ENCODE measurements around the gene SRRM1. TPM values are rescaled to one million over a fixed set of nuclear protein-coding genes. Genes with fewer than 3 reads are reported as not detected.

SRRM1 gene, protein sequence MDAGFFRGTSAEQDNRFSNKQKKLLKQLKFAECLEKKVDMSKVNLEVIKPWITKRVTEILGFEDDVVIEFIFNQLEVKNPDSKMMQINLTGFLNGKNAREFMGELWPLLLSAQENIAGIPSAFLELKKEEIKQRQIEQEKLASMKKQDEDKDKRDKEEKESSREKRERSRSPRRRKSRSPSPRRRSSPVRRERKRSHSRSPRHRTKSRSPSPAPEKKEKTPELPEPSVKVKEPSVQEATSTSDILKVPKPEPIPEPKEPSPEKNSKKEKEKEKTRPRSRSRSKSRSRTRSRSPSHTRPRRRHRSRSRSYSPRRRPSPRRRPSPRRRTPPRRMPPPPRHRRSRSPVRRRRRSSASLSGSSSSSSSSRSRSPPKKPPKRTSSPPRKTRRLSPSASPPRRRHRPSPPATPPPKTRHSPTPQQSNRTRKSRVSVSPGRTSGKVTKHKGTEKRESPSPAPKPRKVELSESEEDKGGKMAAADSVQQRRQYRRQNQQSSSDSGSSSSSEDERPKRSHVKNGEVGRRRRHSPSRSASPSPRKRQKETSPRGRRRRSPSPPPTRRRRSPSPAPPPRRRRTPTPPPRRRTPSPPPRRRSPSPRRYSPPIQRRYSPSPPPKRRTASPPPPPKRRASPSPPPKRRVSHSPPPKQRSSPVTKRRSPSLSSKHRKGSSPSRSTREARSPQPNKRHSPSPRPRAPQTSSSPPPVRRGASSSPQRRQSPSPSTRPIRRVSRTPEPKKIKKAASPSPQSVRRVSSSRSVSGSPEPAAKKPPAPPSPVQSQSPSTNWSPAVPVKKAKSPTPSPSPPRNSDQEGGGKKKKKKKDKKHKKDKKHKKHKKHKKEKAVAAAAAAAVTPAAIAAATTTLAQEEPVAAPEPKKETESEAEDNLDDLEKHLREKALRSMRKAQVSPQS
- 50.4 TPM for total RNA-seq
- long read RNA-seq, full-length matches to known transcripts = 11 of 51 reads
- long read RNA-seq, partial matches to known transcripts = 19 of 51 reads
- long read RNA-seq, other reads (novel, unspliced or antisense) = 21 of 51 reads

- ATAC-seq (ENCODE audit: poor library complexity) = peak; percentile 97
- intact Hi-C loops (cut with DNase I) = no loop called here
- DNase-seq = peak; percentile 99
Observed at GRCh38 chr1:24642481-24643362, at the start of gene SRRM1. TSS of gene SRRM1 (plus strand) at chr1:24643302. CDS start at chr1:24643327, 25 bp downstream.

GRCh38 chr1:24594328-24594598, 48.8 kb upstream of the SRRM1 start:
- intact Hi-C loops (cut with DNase I) = no loop called here
- no peak for ATAC-seq (ENCODE audit: poor library complexity)
- no peak for DNase-seq

- intact Hi-C loops (cut with DNase I) = no loop called here
- DNase-seq (no peak), ATAC-seq (ENCODE audit: poor library complexity) (no peak)
Observed at GRCh38 chr1:24596401-24596880, 46.7 kb upstream of the SRRM1 start.

DNA sequence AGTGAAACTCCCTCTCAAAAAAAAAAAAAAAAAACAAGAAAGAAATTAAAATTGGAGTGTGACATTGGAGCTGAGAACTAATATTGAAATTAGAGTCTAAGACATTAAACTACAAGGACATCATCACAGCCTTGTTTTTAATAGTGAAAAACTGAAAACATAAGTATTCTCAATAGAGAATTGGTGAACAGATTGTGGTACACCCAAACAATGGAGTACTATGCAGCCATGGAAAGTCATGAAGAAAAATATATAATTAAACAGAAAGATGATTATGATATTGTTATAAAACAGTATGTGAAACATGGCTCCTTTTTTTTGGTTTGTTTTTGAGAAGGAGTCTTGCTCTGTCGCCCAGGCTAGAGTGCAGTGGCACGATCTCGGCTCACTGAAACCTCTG, 43.8 kb upstream of the SRRM1 start:
- intact Hi-C loops (cut with DNase I) = no loop called here
- ATAC-seq (ENCODE audit: poor library complexity) = no peak
- DNase-seq = no peak

GRCh38 chr1:24600551-24600950, 42.6 kb upstream of the SRRM1 start:
- no peak for ATAC-seq (ENCODE audit: poor library complexity)
- intact Hi-C loops (cut with DNase I) = no loop called here
- no peak for DNase-seq

DNA sequence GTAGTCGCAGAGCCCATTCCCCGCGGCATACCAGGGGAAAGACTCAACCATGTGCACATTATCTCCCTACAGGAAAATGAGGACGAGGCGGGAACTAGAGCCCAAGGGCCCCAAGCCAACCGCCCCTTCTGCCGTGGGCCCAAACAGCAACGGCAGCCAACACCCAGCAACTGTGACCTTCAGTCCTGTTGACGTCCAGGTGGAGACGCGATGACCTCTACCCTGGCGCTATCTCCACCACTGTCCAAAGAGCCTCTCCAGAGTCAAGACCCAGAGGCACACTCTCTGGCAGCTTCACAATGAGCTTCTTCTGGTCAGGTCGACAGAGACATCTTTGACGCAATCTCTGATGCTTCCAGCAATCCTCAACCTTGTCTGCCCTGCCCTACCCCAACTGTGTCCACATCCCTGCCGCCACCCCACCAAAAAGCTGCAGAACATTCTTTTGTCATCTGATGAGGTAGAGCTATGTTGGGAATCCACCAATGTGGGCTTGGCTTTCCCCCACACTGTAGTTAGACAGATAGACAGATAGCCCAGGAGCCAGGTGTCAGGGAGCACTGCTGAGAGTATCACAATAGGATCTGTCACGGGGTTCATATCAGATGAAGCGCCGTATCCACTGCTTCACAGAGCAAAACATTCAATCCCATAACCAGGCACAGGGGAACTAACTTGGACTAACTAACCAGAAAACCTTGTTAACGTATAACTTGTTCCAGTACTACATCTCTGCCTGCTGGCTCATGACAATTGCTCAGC, 37.4 kb upstream of the SRRM1 start:
- DNase-seq (no peak), ATAC-seq (ENCODE audit: poor library complexity) (no peak)
- intact Hi-C loops (cut with DNase I) = no loop called here

DNA sequence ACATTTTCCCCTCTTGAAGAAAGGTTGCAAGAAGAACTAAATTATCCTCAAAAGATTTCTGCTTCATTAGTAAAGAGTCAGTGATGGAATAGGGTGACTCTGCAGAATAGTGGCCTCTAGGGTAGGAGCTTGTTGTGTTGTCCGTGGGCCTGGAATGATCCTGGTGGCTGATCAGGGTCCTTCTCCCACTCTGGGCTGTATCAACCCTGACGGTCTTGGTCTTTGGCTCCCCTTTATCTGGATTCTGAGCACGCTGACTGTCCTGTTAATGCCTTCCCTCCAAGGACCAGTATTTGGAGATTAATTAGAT, 36.9 kb upstream of the SRRM1 start:
- intact Hi-C loops (cut with DNase I) = no loop called here
- ATAC-seq (ENCODE audit: poor library complexity) (no peak), DNase-seq (no peak)

GRCh38 chr1:24606621-24607020, 36.5 kb upstream of the SRRM1 start:
- intact Hi-C loops (cut with DNase I) = no loop called here
- ATAC-seq (ENCODE audit: poor library complexity) (no peak), DNase-seq (no peak)

- ATAC-seq (ENCODE audit: poor library complexity) (no peak), DNase-seq (no peak)
- intact Hi-C loops (cut with DNase I) = no loop called here
Observed at GRCh38 chr1:24609949-24610517, 33.1 kb upstream of the SRRM1 start.

- ATAC-seq (ENCODE audit: poor library complexity) = no peak
- DNase-seq = no peak
- intact Hi-C loops (cut with DNase I) = no loop called here
Observed at GRCh38 chr1:24619376-24619775, 23.7 kb upstream of the SRRM1 start.

DNA sequence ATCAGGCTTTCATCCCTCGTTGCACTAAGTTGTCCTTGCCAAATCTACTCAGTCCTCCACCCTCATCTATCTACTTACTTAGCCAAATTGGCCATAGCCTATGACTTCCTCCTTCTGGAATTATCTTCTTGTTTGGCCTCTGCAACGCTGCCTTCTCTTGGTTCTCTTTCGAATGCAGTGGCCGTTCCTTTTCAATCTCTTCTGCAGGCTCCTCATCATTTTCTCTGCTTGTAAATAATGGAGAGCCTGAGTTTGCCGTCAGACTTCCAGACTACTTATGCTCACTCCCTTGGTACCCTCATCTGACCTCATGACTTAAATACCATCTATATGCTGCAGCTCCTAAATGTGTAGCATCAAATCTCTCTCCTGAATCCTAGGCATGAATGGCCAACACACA, 22.4 kb upstream of the SRRM1 start:
- no peak for ATAC-seq (ENCODE audit: poor library complexity)

GRCh38 chr1:24621121-24621520, 22.0 kb upstream of the SRRM1 start:
- intact Hi-C loops (cut with DNase I) = no loop called here
- no peak for ATAC-seq (ENCODE audit: poor library complexity)
- DNase-seq = no peak

More for the DNA sequence above, 22.4 kb upstream of the SRRM1 start:
- intact Hi-C loops (cut with DNase I) = no loop called here
- no peak for DNase-seq

DNA sequence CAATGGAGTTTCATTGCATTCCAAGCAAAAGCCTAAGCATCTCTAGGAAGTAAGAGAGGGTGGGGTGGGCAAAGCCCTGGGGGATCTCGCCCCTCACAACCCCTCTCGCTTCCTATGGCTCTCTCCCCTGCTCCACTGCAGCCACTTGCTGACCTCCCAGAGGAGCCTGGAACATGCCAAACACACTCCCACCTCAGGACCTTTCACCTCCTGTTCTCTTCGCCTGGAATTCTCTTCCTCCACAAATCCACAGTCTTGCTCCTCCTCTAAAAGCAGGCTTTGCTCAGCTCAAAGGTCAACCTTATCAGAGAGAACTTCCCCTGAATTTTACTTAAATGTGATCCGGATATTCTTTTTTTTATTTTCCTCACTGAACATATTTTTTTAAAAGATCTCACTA, 20.9 kb upstream of the SRRM1 start:
- no peak for DNase-seq
- intact Hi-C loops (cut with DNase I) = no loop called here
- ATAC-seq (ENCODE audit: poor library complexity) = no peak

DNA sequence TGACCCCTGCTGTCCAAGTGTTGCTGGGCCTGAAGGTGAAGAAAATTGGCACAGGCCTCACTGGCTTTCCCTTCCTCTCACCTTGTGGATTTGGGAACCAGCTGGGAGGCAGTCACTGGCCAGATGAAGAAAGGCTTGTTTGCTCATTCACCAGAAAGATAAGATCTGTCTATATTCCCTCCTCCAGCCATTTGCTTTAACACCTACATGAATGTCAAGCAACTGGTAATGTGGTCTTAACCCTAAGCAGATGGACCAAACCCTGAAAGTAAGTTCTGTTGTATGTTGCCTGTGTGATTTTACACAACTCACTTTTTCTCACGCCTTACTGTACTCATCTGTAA, 10.3 kb upstream of the SRRM1 start:
- intact Hi-C loops (cut with DNase I) = loop anchor here (10.0 kb wide), 1 partner anchor 438 kb away; no protein-coding TSS in a partner anchor
- ATAC-seq (ENCODE audit: poor library complexity) (no peak), DNase-seq (no peak)

DNA sequence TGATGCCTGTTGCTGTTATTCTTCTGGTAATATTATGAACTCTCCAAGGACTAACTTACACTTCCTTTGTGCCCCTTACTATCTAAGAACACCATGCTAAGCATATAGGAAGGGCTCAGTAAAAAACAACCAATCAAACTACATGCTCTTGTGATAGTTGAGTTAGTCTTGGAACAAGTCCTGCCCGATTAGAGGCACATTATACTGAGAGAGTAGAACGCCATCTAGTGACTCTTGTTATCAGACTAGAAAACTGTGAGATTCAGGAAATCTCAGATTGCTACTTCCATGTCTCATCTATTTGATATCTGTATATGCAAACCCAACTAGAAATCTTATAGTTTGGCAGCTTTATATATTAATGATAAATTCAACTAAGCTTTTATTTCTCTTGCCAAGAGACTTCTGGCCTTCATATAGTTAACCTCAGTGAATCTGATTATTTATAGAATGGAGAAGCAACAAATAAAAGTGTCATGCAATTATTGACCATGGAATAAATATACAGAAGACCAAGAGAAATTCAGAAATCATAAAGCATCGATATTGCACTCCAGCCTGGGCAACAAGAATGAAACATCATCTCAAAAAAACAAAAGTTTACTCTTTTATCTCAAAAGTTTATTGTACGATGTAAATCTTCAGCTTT, 7.8 kb upstream of the SRRM1 start:
- intact Hi-C loops (cut with DNase I) = loop anchor here (2.0 to 10.0 kb wide), 2 partner anchors 95 to 441 kb away; no protein-coding TSS in a partner anchor
- DNase-seq (no peak), ATAC-seq (ENCODE audit: poor library complexity) (peak; percentile 68)

DNA sequence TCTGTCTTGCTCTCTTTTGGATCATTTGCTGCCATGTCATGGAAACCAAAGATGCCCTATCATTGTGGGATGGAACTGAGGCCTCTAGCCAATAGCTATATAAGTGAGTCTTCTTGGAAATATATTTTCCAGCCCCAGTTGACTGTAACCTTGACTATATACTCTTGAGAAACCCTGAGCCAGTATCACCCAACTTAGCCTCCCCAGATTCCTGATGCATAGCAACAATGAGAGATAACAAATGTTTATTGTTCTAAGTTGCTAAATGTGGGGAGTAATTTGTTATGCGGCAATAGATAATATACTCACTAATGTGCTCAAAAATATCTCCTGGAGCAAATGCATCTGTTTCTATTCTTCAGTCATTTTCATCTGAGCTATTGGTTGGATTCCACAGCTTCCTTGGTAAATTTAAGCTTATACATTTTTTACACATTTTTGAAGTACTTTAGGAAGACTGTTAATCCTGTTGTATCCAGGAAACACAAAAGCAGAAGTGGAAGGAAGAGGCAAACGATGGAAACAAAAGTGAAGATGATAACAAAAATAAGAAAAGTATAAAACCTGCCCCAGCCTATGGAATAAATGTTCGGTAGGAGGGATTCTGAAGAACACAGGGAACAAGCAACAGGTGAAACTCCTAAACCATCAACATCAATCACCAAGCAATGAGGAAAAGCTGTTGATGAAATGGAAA, 6.3 kb upstream of the SRRM1 start:
- DNase-seq (no peak), ATAC-seq (ENCODE audit: poor library complexity) (no peak)
- intact Hi-C loops (cut with DNase I) = loop anchor here (10.0 kb wide), 1 partner anchor 442 kb away; no protein-coding TSS in a partner anchor

- no peak for DNase-seq
- no peak for ATAC-seq (ENCODE audit: poor library complexity)
- intact Hi-C loops (cut with DNase I) = loop anchor here (10.0 kb wide), 1 partner anchor 444 kb away; no protein-coding TSS in a partner anchor
Observed at GRCh38 chr1:24639094-24639493, 4.0 kb upstream of the SRRM1 start.
